GM12801 (cell line): Measurements from ENCODE around the gene RHEX.

ENCODE experiments used
- TF ChIP-seq, protein P1 (sequence below): IDR thresholded peaks from one replicate; pipeline ENCODE4 v1.5.1; 2011; ENCODE audit warnings: control low read depth; ENCODE audit not compliant: insufficient read length; ENCODE audit errors: extremely low read depth

Gene RHEX

DNA sequence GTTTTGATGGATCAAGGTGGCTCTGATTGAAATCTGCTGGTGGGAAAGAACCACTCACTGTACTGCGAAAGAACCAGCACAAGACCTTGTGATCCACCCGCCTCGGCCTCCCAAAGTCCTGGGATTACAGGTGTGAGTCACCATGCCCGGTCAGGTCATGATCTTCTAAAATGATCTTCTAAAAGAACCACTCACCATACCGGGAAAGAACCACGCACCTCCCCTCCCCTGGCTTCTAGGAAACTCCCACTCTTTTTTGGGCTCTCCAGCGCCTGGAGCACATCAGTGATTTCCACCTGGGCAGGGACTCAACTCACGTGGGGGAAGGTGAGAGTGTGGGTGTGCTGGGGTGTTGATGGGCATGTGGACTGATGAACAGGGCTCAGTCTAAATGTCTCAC is 41.9 kb upstream of the RHEX start:
- TF ChIP-seq, protein P1, sequence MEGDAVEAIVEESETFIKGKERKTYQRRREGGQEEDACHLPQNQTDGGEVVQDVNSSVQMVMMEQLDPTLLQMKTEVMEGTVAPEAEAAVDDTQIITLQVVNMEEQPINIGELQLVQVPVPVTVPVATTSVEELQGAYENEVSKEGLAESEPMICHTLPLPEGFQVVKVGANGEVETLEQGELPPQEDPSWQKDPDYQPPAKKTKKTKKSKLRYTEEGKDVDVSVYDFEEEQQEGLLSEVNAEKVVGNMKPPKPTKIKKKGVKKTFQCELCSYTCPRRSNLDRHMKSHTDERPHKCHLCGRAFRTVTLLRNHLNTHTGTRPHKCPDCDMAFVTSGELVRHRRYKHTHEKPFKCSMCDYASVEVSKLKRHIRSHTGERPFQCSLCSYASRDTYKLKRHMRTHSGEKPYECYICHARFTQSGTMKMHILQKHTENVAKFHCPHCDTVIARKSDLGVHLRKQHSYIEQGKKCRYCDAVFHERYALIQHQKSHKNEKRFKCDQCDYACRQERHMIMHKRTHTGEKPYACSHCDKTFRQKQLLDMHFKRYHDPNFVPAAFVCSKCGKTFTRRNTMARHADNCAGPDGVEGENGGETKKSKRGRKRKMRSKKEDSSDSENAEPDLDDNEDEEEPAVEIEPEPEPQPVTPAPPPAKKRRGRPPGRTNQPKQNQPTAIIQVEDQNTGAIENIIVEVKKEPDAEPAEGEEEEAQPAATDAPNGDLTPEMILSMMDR: no peak

DNA sequence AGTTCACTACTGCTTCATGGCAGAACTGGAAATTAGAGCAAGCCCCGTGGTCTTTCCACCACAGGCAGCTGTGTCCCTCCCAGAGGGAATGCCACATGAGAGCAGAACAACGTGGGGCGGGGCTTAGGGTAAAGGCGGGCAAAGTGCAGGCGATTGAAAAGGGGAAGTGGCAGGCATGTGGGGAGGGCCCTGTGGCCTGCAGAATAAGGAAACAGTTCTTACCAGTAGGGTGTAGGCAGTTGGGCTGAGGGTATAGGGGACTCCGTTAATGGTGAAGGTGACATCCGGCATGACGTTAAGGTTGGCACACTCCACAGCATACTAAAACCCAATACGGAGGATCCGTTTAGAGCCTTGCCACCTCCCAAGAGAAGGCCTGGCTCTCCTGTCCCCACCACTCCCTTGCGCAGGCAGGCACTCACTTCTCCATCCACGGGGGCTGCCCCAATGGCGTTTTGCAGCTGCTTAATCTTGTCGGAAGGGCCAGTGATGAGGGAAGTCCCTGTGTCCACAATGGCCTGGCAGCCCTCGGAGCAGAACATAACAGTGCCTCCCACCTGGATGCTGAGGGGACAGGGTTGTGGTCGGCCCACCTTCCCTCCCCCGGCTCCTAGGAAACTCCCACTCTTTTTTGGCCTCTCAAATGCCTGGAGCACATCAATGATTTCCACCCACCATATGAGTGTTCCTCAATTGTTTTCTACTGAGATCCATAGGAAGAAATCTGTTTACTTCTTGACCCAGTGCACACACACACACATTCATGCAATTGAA is 40.7 kb upstream of the RHEX start:
- TF ChIP-seq, protein P1: no peak

- TF ChIP-seq, protein P1: no peak
Measured at GRCh38 chr1:206013026-206013795, 39.8 kb upstream of the RHEX start.

DNA sequence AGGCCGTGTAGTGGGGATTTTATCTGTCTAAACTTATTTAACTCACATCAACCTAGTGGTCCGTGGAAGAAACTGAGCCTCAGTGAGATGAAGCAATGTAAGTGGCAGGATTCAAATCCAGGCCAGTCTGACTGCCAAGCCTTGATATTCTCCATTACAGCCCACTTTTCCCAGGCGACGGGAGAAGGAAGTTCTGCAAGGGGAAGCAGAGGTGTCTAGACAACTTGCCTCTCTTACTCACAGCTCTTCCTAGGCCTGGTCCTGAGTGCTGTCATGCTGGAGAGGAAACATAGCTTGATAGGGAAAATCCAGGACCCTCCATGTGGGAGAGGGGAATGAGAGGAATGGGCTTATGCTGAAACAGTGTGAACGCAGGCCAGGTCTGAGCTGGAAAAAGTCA is 38.4 kb upstream of the RHEX start:
- TF ChIP-seq, protein P1: no peak

GRCh38 chr1:206015071-206015470 is 37.9 kb upstream of the RHEX start:
- TF ChIP-seq, protein P1: no peak

DNA sequence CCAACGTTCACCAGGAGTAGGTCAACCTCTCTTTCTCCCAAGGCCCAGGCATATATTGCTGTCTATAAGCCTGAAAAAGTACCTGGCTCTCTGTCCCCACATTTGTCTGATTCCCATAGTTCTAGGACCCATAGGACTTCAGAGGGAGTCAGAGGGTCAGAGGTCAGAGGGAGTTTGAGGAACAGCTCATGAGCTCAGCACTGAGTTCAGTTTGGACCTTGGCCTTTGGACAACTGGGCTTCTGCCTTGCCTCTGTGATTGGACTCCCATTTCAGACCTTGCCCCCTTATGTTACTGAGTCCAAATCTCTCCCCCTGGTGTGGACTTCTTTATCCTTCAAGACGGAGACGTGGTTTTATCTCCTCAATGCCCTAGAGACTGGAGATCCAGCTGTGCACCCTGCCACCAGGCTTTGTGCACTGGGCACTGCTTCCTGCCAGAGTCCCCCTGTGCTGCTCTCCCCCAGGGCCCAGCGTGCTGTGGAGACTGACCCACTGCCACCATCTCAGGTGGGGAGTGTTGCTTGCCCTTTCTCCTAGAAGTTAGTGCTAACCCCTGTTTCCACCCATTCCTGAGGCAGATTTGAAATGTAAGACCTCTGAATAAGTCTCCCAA is 32.5 kb upstream of the RHEX start:
- TF ChIP-seq, protein P1: no peak

GRCh38 chr1:206021008-206021625 is 31.9 kb upstream of the RHEX start:
- TF ChIP-seq, protein P1: no peak
